ENCODE data around the gene CEP57L1. TPM values are rescaled to one million over a fixed set of nuclear protein-coding genes. Genes with fewer than 3 reads are reported as not detected.

The CEP57L1 gene
- total and polyA plus RNA-seq, 8 donors: 11.3 to 42.5 (median 33.6) TPM

GRCh38 chr6:109117346-109118035 is 22.2 kb downstream of the CEP57L1 start:
- Histone ChIP-seq H3K27me3 (no peaks in the 10 kb centered on the region), H3K27ac (no peak overlapping the region), H3K4me3 (no peak overlapping the region), H3K36me3 (no peaks in the 10 kb centered on the region), H3K4me1 (peaks cover 11 to 20% of the 10 kb centered on the region in 2 donors), H3K9me3 (no peaks in the 10 kb centered on the region)
- ATAC-seq: no peak
- TF ChIP-seq, protein P1, sequence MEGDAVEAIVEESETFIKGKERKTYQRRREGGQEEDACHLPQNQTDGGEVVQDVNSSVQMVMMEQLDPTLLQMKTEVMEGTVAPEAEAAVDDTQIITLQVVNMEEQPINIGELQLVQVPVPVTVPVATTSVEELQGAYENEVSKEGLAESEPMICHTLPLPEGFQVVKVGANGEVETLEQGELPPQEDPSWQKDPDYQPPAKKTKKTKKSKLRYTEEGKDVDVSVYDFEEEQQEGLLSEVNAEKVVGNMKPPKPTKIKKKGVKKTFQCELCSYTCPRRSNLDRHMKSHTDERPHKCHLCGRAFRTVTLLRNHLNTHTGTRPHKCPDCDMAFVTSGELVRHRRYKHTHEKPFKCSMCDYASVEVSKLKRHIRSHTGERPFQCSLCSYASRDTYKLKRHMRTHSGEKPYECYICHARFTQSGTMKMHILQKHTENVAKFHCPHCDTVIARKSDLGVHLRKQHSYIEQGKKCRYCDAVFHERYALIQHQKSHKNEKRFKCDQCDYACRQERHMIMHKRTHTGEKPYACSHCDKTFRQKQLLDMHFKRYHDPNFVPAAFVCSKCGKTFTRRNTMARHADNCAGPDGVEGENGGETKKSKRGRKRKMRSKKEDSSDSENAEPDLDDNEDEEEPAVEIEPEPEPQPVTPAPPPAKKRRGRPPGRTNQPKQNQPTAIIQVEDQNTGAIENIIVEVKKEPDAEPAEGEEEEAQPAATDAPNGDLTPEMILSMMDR (IDR thresholded peaks at IDR 0.05): no peak
- DNase-seq: no peak
- intact Hi-C loops (cut with DNase I): no loop called here

GRCh38 chr6:109118337-109118736 is 23.0 kb downstream of the CEP57L1 start:
- intact Hi-C loops (cut with DNase I): no loop called here
- H3K27ac ChIP-seq: no peak overlapping the region
- DNase-seq (no peak), ATAC-seq (no peak)
- peaks cover 11 to 20% of the 10 kb centered on the region in 2 donors for H3K4me1 ChIP-seq
- no peaks in the 10 kb centered on the region for H3K9me3 ChIP-seq
- TF ChIP-seq, protein P1 (IDR thresholded peaks at IDR 0.05): no peak
- H3K27me3 ChIP-seq: no peaks in the 10 kb centered on the region
- H3K36me3 ChIP-seq: no peaks in the 10 kb centered on the region
- H3K4me3 ChIP-seq: no peak overlapping the region

DNA sequence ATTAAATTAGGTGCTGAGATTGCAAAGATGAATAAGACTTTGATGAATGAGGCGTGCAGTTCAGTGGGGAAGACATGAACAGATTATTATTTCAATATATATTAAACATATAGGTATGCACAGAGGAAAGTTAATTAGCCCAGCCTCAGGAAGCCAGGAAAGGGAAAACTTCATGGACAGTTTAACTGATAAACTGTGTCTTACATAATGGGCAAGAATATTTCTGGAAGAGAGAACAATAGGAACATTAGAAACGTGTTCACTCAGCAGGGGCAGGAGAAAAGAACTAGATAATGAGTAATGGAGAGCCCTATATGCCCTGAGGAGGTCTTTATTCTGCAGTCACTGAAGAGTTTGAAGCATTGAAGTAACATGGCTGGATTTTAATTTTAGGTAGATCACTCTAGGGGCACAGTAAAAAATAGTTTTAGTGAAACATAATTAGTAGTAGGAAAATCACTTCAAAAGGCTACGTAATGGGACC is 23.6 kb downstream of the CEP57L1 start:
- DNase-seq (no peak), ATAC-seq (no peak)
- Histone ChIP-seq H3K36me3 (no peaks in the 10 kb centered on the region), H3K9me3 (no peaks in the 10 kb centered on the region), H3K4me3 (no peak overlapping the region), H3K4me1 (peaks cover 11 to 20% of the 10 kb centered on the region in 2 donors), H3K27me3 (no peaks in the 10 kb centered on the region), H3K27ac (no peak overlapping the region)
- intact Hi-C loops (cut with DNase I): no loop called here
- TF ChIP-seq, protein P1 (IDR thresholded peaks at IDR 0.05): no peak

DNA sequence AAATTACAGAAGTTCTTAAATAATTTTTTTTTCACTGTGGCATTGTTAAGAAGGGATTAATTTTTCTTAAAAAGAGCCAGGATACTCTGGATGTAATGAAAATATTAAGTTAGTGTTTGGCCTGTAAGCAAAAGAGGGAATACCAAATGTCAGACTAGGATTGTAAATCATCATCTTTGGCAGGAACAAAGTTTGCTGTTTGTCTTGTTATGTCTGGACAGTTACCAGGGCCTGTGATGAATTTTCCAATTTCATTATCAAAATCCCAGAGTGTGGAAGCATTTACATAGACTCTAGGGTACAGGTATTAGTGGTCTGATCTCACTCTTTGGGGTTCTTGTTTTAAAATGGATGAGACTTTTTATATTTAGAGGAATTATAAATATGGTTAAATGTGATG is 26.1 kb downstream of the CEP57L1 start:
- Histone ChIP-seq H3K4me1 (peaks cover 11 to 20% of the 10 kb centered on the region in 2 donors), H3K36me3 (no peaks in the 10 kb centered on the region), H3K9me3 (no peaks in the 10 kb centered on the region), H3K27ac (no peak overlapping the region), H3K4me3 (no peak overlapping the region), H3K27me3 (no peaks in the 10 kb centered on the region)
- DNase-seq (no peak), ATAC-seq (peak; percentile 8)
- TF ChIP-seq, protein P1 (IDR thresholded peaks at IDR 0.05): no peak
- intact Hi-C loops (cut with DNase I): no loop called here

DNA sequence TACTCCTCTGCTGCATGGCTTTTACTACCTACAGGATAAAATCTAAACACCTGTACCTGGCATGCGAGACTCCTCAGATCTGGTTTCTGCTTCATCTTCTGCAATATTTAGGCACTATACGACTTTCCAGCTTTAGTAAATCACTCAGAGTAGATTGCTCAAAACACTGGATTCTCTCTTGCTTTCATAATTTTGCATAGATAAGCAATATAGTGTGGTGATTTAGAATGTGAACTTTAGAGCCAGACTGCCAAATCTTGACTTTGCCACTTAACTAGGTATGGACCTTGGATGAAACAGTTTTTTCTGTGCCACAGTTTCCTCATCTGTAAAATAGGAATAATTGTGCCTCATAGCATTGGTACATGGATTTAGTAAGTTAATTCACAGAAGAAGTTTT is 28.9 kb downstream of the CEP57L1 start:
- no peaks in the 10 kb centered on the region for H3K9me3 ChIP-seq
- intact Hi-C loops (cut with DNase I): no loop called here

More for the DNA sequence above, 28.9 kb downstream of the CEP57L1 start:
- peaks cover 11 to 14% of the 10 kb centered on the region in 2 donors for H3K4me1 ChIP-seq
- TF ChIP-seq, protein P1 (IDR thresholded peaks at IDR 0.05): no peak
- H3K27ac ChIP-seq: no peak overlapping the region
- ATAC-seq (no peak), DNase-seq (no peak)
- H3K36me3 ChIP-seq: no peaks in the 10 kb centered on the region
- H3K4me3 ChIP-seq: no peak overlapping the region
- H3K27me3 ChIP-seq: no peaks in the 10 kb centered on the region

Measured in left lung (tissue), 10 donors.